K562 (cell line): ENCODE measurements around the gene CCSER2. TPM values are rescaled to one million over a fixed set of nuclear protein-coding genes. Genes with fewer than 3 reads are reported as not detected.

Source experiments
- ATAC-seq: fragments of 200-7000 bp; cut with Tn5 transposase; 3 replicates; pipeline ENCODE4 v1.9.1; 2020; ENCODE audit warnings: moderate library complexity
- BruUV-seq: library from RNA; stranded (reverse); fragments of 400-500 nt; replicated peaks from 2 replicates; lab custom pipeline; 2021; lab: Mats Ljungman, UMichigan
- CTCF ChIA-PET: fragments of 300-600 bp; formaldehyde crosslinking; extraction: SDS; loops from one replicate; lab custom pipeline; 2021; ENCODE audit warnings: low intra/inter-chr PET ratio; lab: Yijun Ruan, JAX
- POLR2A ChIA-PET: fragments of 300-600, 350-650 bp; sonication (Branson Sonifier 250); formaldehyde crosslinking; extraction: SDS; loops from one replicate; lab custom pipeline; 2021; ENCODE audit warnings: antibody characterized with exemption, inconsistent platforms; lab: Yijun Ruan, JAX
- DNase-seq, 4 experiments: peaks; one replicate each; pipeline versions ENCODE4 v3.0.0 to v3.0.0-alpha.2; 2011 to 2018; ENCODE audit warnings: low spot score in 3 of 4, mixed read lengths in 3 of 4; ENCODE audit errors: extremely low read depth in 1 of 4
- FAIRE-seq: peaks from 2 replicates; lab custom pipeline; 2011; peaks lifted over from hg19 to GRCh38; lab: Jason Lieb, UNC
- H2AFZ ChIP-seq: 2 replicates; pipeline ENCODE4 v1.6.0; 2011; ENCODE audit warnings: low read depth, low read length, control low read depth, inconsistent platforms
- H3K27ac ChIP-seq: fragments of 200-600 bp; 3 replicates; pipeline ENCODE4 v1.8.0; 2011; ENCODE audit warnings: low read depth, mild to moderate bottlenecking, control low read depth, inconsistent platforms, low read length, moderate library complexity, mixed read lengths; ENCODE audit errors: extremely low read depth
- H3K27me3 ChIP-seq, 2 experiments: fragments of 300-600 bp in 1 of 2; 2 replicates in 1 of 2; 3 replicates in 1 of 2; pipeline versions ENCODE4 v1.6.0 to v1.8.0; 2011; ENCODE audit warnings: inconsistent platforms in 2 of 2, low read length in 2 of 2, mild to moderate bottlenecking in 1 of 2, mixed read lengths in 1 of 2, moderate library complexity in 1 of 2; ENCODE audit not compliant: control insufficient read depth in 2 of 2, insufficient read depth in 2 of 2
- H3K36me3 ChIP-seq: fragments of 300-600 bp; 3 replicates; pipeline ENCODE4 v1.8.0; 2011; ENCODE audit warnings: mild to moderate bottlenecking, low read length, inconsistent platforms; ENCODE audit not compliant: control insufficient read depth, insufficient read depth
- H3K4me1 ChIP-seq, 2 experiments: fragments of 200-600 bp in 1 of 2; replicated peaks in 1 of 2; 2 replicates in 1 of 2; 3 replicates in 1 of 2; pipeline versions ENCODE4 v1.5.1 to v1.8.0; 2011; ENCODE audit warnings: inconsistent platforms in 2 of 2, low read length in 2 of 2, mild to moderate bottlenecking in 1 of 2, mixed read lengths in 1 of 2, moderate library complexity in 1 of 2; ENCODE audit not compliant: control insufficient read depth in 2 of 2, insufficient read depth in 2 of 2
- H3K4me2 ChIP-seq: 2 replicates; pipeline ENCODE4 v1.6.1; 2011; ENCODE audit warnings: low read length, control low read depth, inconsistent platforms, mixed read lengths; ENCODE audit not compliant: insufficient read depth
- H3K4me3 ChIP-seq: fragments of 200-600 bp; sonication (generic), shearing (Covaris generic); 2 replicates; pipeline ENCODE4 v1.5.1; 2016; ENCODE audit warnings: control low read depth, inconsistent platforms
- H3K79me2 ChIP-seq: fragments of 200-600 bp; 3 replicates; pipeline ENCODE4 v1.8.0; 2011; ENCODE audit warnings: low read length, inconsistent platforms; ENCODE audit not compliant: control insufficient read depth, insufficient read depth
- H3K9ac ChIP-seq, 2 experiments: 2 replicates each; pipeline versions ENCODE4 v1.6.0 to v1.6.1; 2011; ENCODE audit warnings: low read depth in 2 of 2, low read length in 2 of 2, control low read depth in 1 of 2, inconsistent platforms in 1 of 2, mild to moderate bottlenecking in 1 of 2, mixed read lengths in 1 of 2; ENCODE audit not compliant: insufficient read depth in 1 of 2
- H3K9me1 ChIP-seq: one replicate; pipeline ENCODE4 v1.6.0; 2011; ENCODE audit warnings: inconsistent platforms, mild to moderate bottlenecking, low read length, moderate library complexity; ENCODE audit not compliant: control insufficient read depth, insufficient read depth
- H3K9me3 ChIP-seq: replicated peaks from 2 replicates; pipeline ENCODE4 v1.5.1; 2011; ENCODE audit warnings: low read depth, low read length, inconsistent platforms; ENCODE audit not compliant: control insufficient read depth, insufficient read depth
- H4K20me1 ChIP-seq: replicated peaks from 2 replicates; pipeline ENCODE4 v1.6.1; 2011; ENCODE audit warnings: low read length, inconsistent platforms, mixed read lengths; ENCODE audit not compliant: control insufficient read depth, insufficient read depth
- CBFA2T3 ChIP-seq: fragments of 450-650 bp; IDR thresholded peaks from 2 replicates; pipeline ENCODE4 v1.6.1; 2017
- CSDE1 ChIP-seq, 2 experiments: fragments of 450-650 bp; IDR thresholded peaks; 2 replicates each; pipeline ENCODE4 v1.6.1; 2016; ENCODE audit warnings: mild to moderate bottlenecking in 1 of 2
- HEY1 ChIP-seq: fragments of 250-450 bp; sonication (Bioruptor Pico); IDR thresholded peaks from 2 replicates; pipeline ENCODE4 v1.5.0; 2020; ENCODE audit warnings: mild to moderate bottlenecking, moderate library complexity, borderline replicate concordance
- JUN ChIP-seq, 2 experiments: sonication (generic) in 1 of 2; formaldehyde crosslinking in 1 of 2; IDR thresholded peaks; 2 replicates each; pipeline versions ENCODE4 v1.6.1 to v1.8.0; 2012 to 2022; ENCODE audit warnings: borderline replicate concordance in 2 of 2, mild to moderate bottlenecking in 2 of 2, improper control_type of control experiment in 1 of 2, low read depth in 1 of 2, low read length in 1 of 2, missing genetic modification reagents in 1 of 2
- KAT2B ChIP-seq: IDR thresholded peaks from one replicate; pipeline ENCODE4 v1.6.1; 2012; ENCODE audit warnings: low read depth, mild to moderate bottlenecking, control low read depth, inconsistent platforms, low read length, moderate library complexity
- PHF8 ChIP-seq: fragments of 200-600 bp; sonication (generic); IDR thresholded peaks from 2 replicates; pipeline ENCODE4 v1.6.1; 2012; ENCODE audit warnings: mixed run types, mild to moderate bottlenecking, inconsistent platforms, low read length, moderate library complexity, borderline replicate concordance
- PTRF ChIP-seq: fragments of 450-650 bp; IDR thresholded peaks from 2 replicates; pipeline ENCODE4 v1.6.1; 2016; ENCODE audit warnings: mild to moderate bottlenecking, missing genetic modification characterization, missing compliant biosample characterization
- RBM17 ChIP-seq: fragments of 200-400 bp; formaldehyde crosslinking; IDR thresholded peaks from 2 replicates; pipeline ENCODE4 v1.6.1; 2017; ENCODE audit warnings: low read depth, mild to moderate bottlenecking, low read length, borderline replicate concordance
- ZMIZ1 ChIP-seq, 2 experiments: fragments of 150-350 bp in 1 of 2; IDR thresholded peaks; 2 replicates each; pipeline ENCODE4 v1.6.1; 2012 to 2016; ENCODE audit warnings: low read depth in 2 of 2, low read length in 2 of 2, mild to moderate bottlenecking in 1 of 2, moderate library complexity in 1 of 2
- ZNF740 ChIP-seq, 3 experiments: fragments of 200-800 bp in 1 of 3; sonication (Bioruptor generic) in 1 of 3; sonication (generic) in 1 of 3; formaldehyde crosslinking in 1 of 3; IDR thresholded peaks; 2 replicates each; pipeline versions ENCODE4 v1.6.1 to v1.8.0; 2016 to 2022; ENCODE audit warnings: mild to moderate bottlenecking in 2 of 3, missing compliant biosample characterization in 2 of 3, missing genetic modification characterization in 2 of 3, missing genetic modification reagents in 1 of 3
- in situ Hi-C: fragments of 300-500 bp; cut with MboI; formaldehyde crosslinking; loops from 4 replicates; pipeline ENCODE4 v1.15.0; 2018; ENCODE audit warnings: inconsistent platforms, mixed read lengths
- intact Hi-C: fragments of 100-400 bp; cut with micrococcal nuclease; formaldehyde crosslinking; loops from 2 replicates; pipeline ENCODE4 v1.14.2; 2022
- polyA plus RNA-seq, 8 experiments: library from polyadenylated mRNA; depleted of rRNA in 4 of 8; stranded (reverse) in 5 of 8; unstranded in 3 of 8; fragments of >200 nt; fragmentation: Nextera tagmentation in 2 of 8; fragmentation: Illumina TruSeq in 1 of 8; extraction: Ambion mirVana in 2 of 8; extraction: Trizol in 1 of 8; gene quantifications; 2 replicates each; pipeline versions ENCODE4 v1.2.1 to v1.2.3, GENCODE V29; 2011 to 2014; ENCODE audit warnings: inconsistent platforms in 1 of 8, missing spikeins in 1 of 8
- total RNA-seq, 7 experiments: library from RNA; depleted of rRNA in 6 of 7; stranded (reverse); fragments of >200 nt in 6 of 7; fragmentation: Illumina TruSeq in 2 of 7; extraction: Trizol in 2 of 7; gene quantifications; 2 replicates each; pipeline versions ENCODE4 v1.2.1 to v1.2.3, GENCODE V29; 2011 to 2021; ENCODE audit warnings: low replicate concordance in 1 of 7

The CCSER2 gene
- total and polyA plus RNA-seq, 9 of the 15 experiments (the other 6 are each of a cell fraction or from before 2014, with no cell fraction given) = 2.7 to 15.1 (median 9.7) TPM

- TF ChIP-seq JUN (IDR thresholded peaks at IDR 0.05; ENCODE audit: borderline replicate concordance, low read depth, low read length) (no peak), JUN (CRISPR knock-in tag; IDR thresholded peaks at IDR 0.05; ENCODE audit: borderline replicate concordance) (no peak), KAT2B (no peak), CSDE1 (IDR thresholded peaks at IDR 0.05) (no peak), PTRF (tag) (no peak), ZNF740 (CRISPR knock-in tag; IDR thresholded peaks at IDR 0.05) (no peak), ZNF740 (tag; IDR thresholded peaks at IDR 0.05) (no peak)
Measured at GRCh38 chr10:84317174-84317573, 11.2 kb upstream of the CCSER2 start (continued).

GRCh38 chr10:84321902-84322301 is 6.5 kb upstream of the CCSER2 start:
- POLR2A ChIA-PET = no interaction called here
- no peak overlapping the region for H3K9ac ChIP-seq
- DNase-seq (no peak), FAIRE-seq (no peak), ATAC-seq (no peak)
- no peak overlapping the region for H3K4me2 ChIP-seq
- in situ Hi-C loops = no loop called here
- H4K20me1 ChIP-seq = no peaks in the 10 kb centered on the region
- H3K4me3 ChIP-seq = no peak overlapping the region
- BruUV-seq = no TSS peak
- no peaks in the 10 kb centered on the region for H3K9me3 ChIP-seq
- H3K27me3 ChIP-seq = no peaks in the 10 kb centered on the region
- H3K4me1 ChIP-seq = peaks cover under 1 to 8% of the 10 kb centered on the region in 2 experiments; a peak in 3 of 5 replicates
- H3K79me2 ChIP-seq = no peaks in the 10 kb centered on the region
- H2AFZ ChIP-seq = no peak overlapping the region
- H3K27ac ChIP-seq = no peak overlapping the region
- CTCF ChIA-PET = no interaction called here
- no peaks in the 10 kb centered on the region for H3K36me3 ChIP-seq
- intact Hi-C loops = no loop called here
- H3K9me1 ChIP-seq = no peaks in the 10 kb centered on the region
- TF ChIP-seq ZMIZ1 (IDR thresholded peaks at IDR 0.05; ENCODE audit: low read depth in 2 of 2, low read length in 2 of 2) = no peak
- TF ChIP-seq HEY1 (CRISPR knock-in tag) = no peak
- 0 out of 2 replicates have a peak, but pooled peaks have one; percentile 9 for TF ChIP-seq CBFA2T3
- TF ChIP-seq PHF8 = no peak
- TF ChIP-seq RBM17 = no peak
